NCI-H524 treated with DMSO at 0.1 percent for 48 hours (cell line): ENCODE measurements around the gene LRRC52.
"Not testable (repeated sequence)": the region's sequence is repeated elsewhere in the genome, so short reads cannot be mapped to it uniquely, and the experiment has no call there.

ENCODE experiments used
- DNase-seq: peaks from one replicate; lab custom pipeline; 2025; lab: John Stamatoyannopoulos, UW

Gene LRRC52

GRCh38 chr1:165581926-165582325 lies 38.1 kb downstream of the LRRC52 start:
- no peak for DNase-seq

- DNase-seq, result no peak
Measured at GRCh38 chr1:165586398-165586797, 42.6 kb downstream of the LRRC52 start.

GRCh38 chr1:165591391-165591790 lies 47.6 kb downstream of the LRRC52 start:
- DNase-seq, result not testable (repeated sequence)

- peak; percentile 42 for DNase-seq
Measured at GRCh38 chr1:165592945-165593823, 49.4 kb downstream of the LRRC52 start.

- DNase-seq, result no peak
Measured at GRCh38 chr1:165595246-165595938, 51.6 kb downstream of the LRRC52 start.

GRCh38 chr1:165597883-165598675 lies 54.3 kb downstream of the LRRC52 start:
- DNase-seq, result peak; percentile 95

- DNase-seq, result no peak
Measured at GRCh38 chr1:165598676-165599059, 54.9 kb downstream of the LRRC52 start.

GRCh38 chr1:165600793-165601192 lies 57.0 kb downstream of the LRRC52 start:
- DNase-seq, result no peak

- no peak for DNase-seq
Measured at GRCh38 chr1:165603810-165604209, 60.0 kb downstream of the LRRC52 start.

GRCh38 chr1:165605246-165605645 lies 61.4 kb downstream of the LRRC52 start:
- DNase-seq, result no peak

- not testable (repeated sequence) for DNase-seq
Measured at GRCh38 chr1:165606676-165607075, 62.9 kb downstream of the LRRC52 start.

GRCh38 chr1:165610866-165611265 lies 67.1 kb downstream of the LRRC52 start:
- DNase-seq, result no peak

GRCh38 chr1:165612062-165612461 lies 68.3 kb downstream of the LRRC52 start:
- no peak for DNase-seq
